SK-N-SH (cell line): ENCODE data around the gene ASIC2. TPM values are rescaled to one million over a fixed set of nuclear protein-coding genes. Genes with fewer than 3 reads are reported as not detected.
"Not testable (repeated sequence)": the region's sequence is repeated elsewhere in the genome, so short reads cannot be mapped to it uniquely, and the experiment has no call there.

Experiments
- CTCF ChIA-PET: fragments of 300-600, 350-600 bp; formaldehyde crosslinking; extraction: SDS; loops from one replicate; lab custom pipeline; 2021; lab: Yijun Ruan, JAX
- POLR2A ChIA-PET: fragments of 350-600 bp; sonication (Branson Sonifier 250); formaldehyde crosslinking; extraction: SDS; loops from one replicate; lab custom pipeline; 2020; ENCODE audit warnings: antibody characterized with exemption, inconsistent platforms; lab: Yijun Ruan, JAX
- DNase-seq: peaks from one replicate; pipeline ENCODE4 v3.0.0; 2012
- H2AFZ ChIP-seq: fragments of 200-600 bp; sonication (generic); 2 replicates; pipeline ENCODE4 v1.8.1; 2016; ENCODE audit warnings: antibody characterized with exemption, mild to moderate bottlenecking, low read depth
- H3F3A ChIP-seq: fragments of 200-600 bp; sonication (generic); replicated peaks from 2 replicates; pipeline ENCODE3; 2016; ENCODE audit warnings: antibody characterized with exemption, mild to moderate bottlenecking; ENCODE audit not compliant: insufficient read depth
- H3K27ac ChIP-seq, 2 experiments: fragments of 200-500 bp in 1 of 2; fragments of 200-600 bp in 1 of 2; sonication (Bioruptor generic) in 1 of 2; sonication (generic), shearing (Covaris generic) in 1 of 2; 2 replicates each; pipeline versions ENCODE4 v1.5.1 to v1.6.1; 2014 to 2016; ENCODE audit warnings: low read depth in 2 of 2, inconsistent platforms in 1 of 2, low read length in 1 of 2, mild to moderate bottlenecking in 1 of 2, mixed read lengths in 1 of 2
- H3K27me3 ChIP-seq: fragments of 200-600 bp; sonication (generic), shearing (Covaris generic); 2 replicates; pipeline ENCODE4 v1.6.1; 2016; ENCODE audit warnings: mixed run types; ENCODE audit not compliant: insufficient read depth
- H3K36me3 ChIP-seq, 2 experiments: fragments of 200-500 bp in 1 of 2; fragments of 200-600 bp in 1 of 2; sonication (Bioruptor generic) in 1 of 2; sonication (generic) in 1 of 2; replicated peaks in 1 of 2; 2 replicates each; pipeline versions ENCODE3 to v1.5.1; 2014 to 2016; ENCODE audit warnings: low read length in 1 of 2, mild to moderate bottlenecking in 1 of 2; ENCODE audit not compliant: insufficient read depth in 2 of 2, control insufficient read depth in 1 of 2
- H3K4me1 ChIP-seq, 2 experiments: fragments of 200-500 bp in 1 of 2; fragments of 200-600 bp in 1 of 2; sonication (Bioruptor generic) in 1 of 2; sonication (generic), shearing (Covaris generic) in 1 of 2; 2 replicates each; pipeline versions ENCODE4 v1.5.1 to v1.6.1; 2014 to 2016; ENCODE audit warnings: low read depth in 1 of 2, low read length in 1 of 2, mixed run types in 1 of 2; ENCODE audit not compliant: insufficient read depth in 2 of 2, control insufficient read depth in 1 of 2
- H3K4me2 ChIP-seq: fragments of 200-600 bp; sonication (generic), shearing (Covaris generic); 2 replicates; pipeline ENCODE4 v1.6.1; 2017; ENCODE audit warnings: mixed run types
- H3K4me3 ChIP-seq, 2 experiments: fragments of 200-500 bp in 1 of 2; fragments of 200-600 bp in 1 of 2; sonication (Bioruptor generic) in 1 of 2; sonication (generic), shearing (Covaris generic) in 1 of 2; 2 replicates each; pipeline versions ENCODE4 v1.5.1 to v1.8.1; 2014 to 2016; ENCODE audit warnings: low read depth in 2 of 2, inconsistent platforms in 1 of 2, low read length in 1 of 2, mild to moderate bottlenecking in 1 of 2, mixed read lengths in 1 of 2, moderate library complexity in 1 of 2
- H3K79me2 ChIP-seq: fragments of 200-600 bp; sonication (generic); 2 replicates; pipeline ENCODE4 v1.8.1; 2017; ENCODE audit warnings: mild to moderate bottlenecking; ENCODE audit not compliant: insufficient read depth
- H3K9ac ChIP-seq: fragments of 200-600 bp; sonication (generic); 2 replicates; pipeline ENCODE4 v1.6.1; 2017; ENCODE audit warnings: mixed run types
- H3K9me2 ChIP-seq: fragments of 200-600 bp; sonication (generic); 2 replicates; pipeline ENCODE4 v1.6.1; 2017; ENCODE audit warnings: mixed run types
- H3K9me3 ChIP-seq: fragments of 200-600 bp; sonication (generic); 2 replicates; pipeline ENCODE4 v1.6.1; 2017; ENCODE audit warnings: mixed run types, mild to moderate bottlenecking, moderate library complexity
- H4K20me1 ChIP-seq: fragments of 200-600 bp; sonication (generic); 2 replicates; pipeline ENCODE4 v1.6.1; 2017; ENCODE audit warnings: mild to moderate bottlenecking, mixed run types; ENCODE audit not compliant: insufficient read depth
- CHD2 ChIP-seq: fragments of 150-350 bp; IDR thresholded peaks from 2 replicates; pipeline ENCODE4 v1.6.1; 2018; ENCODE audit warnings: low read length; ENCODE audit not compliant: partially characterized antibody
- EP300 ChIP-seq, 2 experiments: IDR thresholded peaks; 2 replicates each; pipeline versions ENCODE4 v1.4.0 to v1.6.1; 2012; ENCODE audit warnings: borderline replicate concordance in 1 of 2, low read depth in 1 of 2, low read length in 1 of 2
- FOSL2 ChIP-seq: IDR thresholded peaks from 2 replicates; pipeline ENCODE4 v1.4.0; 2012; ENCODE audit warnings: low read depth, mild to moderate bottlenecking, moderate library complexity, borderline replicate concordance
- GABPA ChIP-seq: IDR thresholded peaks from 2 replicates; pipeline ENCODE4 v1.4.0; 2012; ENCODE audit warnings: low read depth, mild to moderate bottlenecking
- JUND ChIP-seq: IDR thresholded peaks from 2 replicates; pipeline ENCODE4 v1.4.0; 2012
- MAX ChIP-seq: IDR thresholded peaks from 2 replicates; pipeline ENCODE4 v1.4.0; 2012; ENCODE audit warnings: low read depth
- NRF1 ChIP-seq: IDR thresholded peaks from 2 replicates; pipeline ENCODE4 v1.6.1; 2012; ENCODE audit warnings: low read depth, mild to moderate bottlenecking, low read length
- RCOR1 ChIP-seq: fragments of 150-350 bp; IDR thresholded peaks from 2 replicates; pipeline ENCODE4 v1.6.1; 2017; ENCODE audit warnings: antibody characterized with exemption, low read length
- TCF12 ChIP-seq: IDR thresholded peaks from 2 replicates; pipeline ENCODE4 v1.4.0; 2012
- ZBTB33 ChIP-seq: IDR thresholded peaks from 2 replicates; pipeline ENCODE4 v1.4.0; 2012; ENCODE audit warnings: low read depth, borderline replicate concordance
- whole genome bisulfite sequencing: methylation state at CpG from one replicate; pipeline ENCODE4 v1.1.6; 2017; ENCODE audit warnings: low lambda C conversion rate; 5-methylcytosine and 5-hydroxymethylcytosine counted together
- polyA plus RNA-seq, 3 experiments: library from polyadenylated mRNA; depleted of rRNA; stranded (reverse); fragments of >200 nt; gene quantifications; 2 replicates each; pipeline ENCODE4 v1.2.3, GENCODE V29; 2012
- TF ChIP-seq, protein P1 (sequence below): fragments of 200-600 bp; sonication (generic); IDR thresholded peaks from 2 replicates; pipeline ENCODE4 v1.6.1; 2017; ENCODE audit warnings: antibody characterized with exemption, mild to moderate bottlenecking, moderate library complexity

Gene ASIC2
- polyA plus RNA-seq, 1 of the 3 experiments (the other 2 are of a cell fraction) = 0.08 TPM

GRCh38 chr17:32985050-32985756 is 307.9 kb downstream of the ASIC2 start:
- ChIA-PET CTCF (interaction anchor here (1.3 to 2.1 kb wide), 2 partner anchors 13 to 49 kb away, joined by 3 to 21 read pairs; no protein-coding TSS in a partner anchor), POLR2A (no interaction called here)
- no peak overlapping the region for H3K9ac ChIP-seq
- H3K4me2 ChIP-seq = no peak overlapping the region
- H3K27ac ChIP-seq = no peak overlapping the region
- no peak for TF ChIP-seq MAX
- no peak for TF ChIP-seq RCOR1
- TF ChIP-seq FOSL2 = no peak
- TF ChIP-seq TCF12 = no peak
- no peak for TF ChIP-seq JUND
- no peak for TF ChIP-seq GABPA
- no peak for TF ChIP-seq CHD2
- TF ChIP-seq NRF1 = no peak
- no peak for TF ChIP-seq EP300 (IDR thresholded peaks at IDR 0.05; ENCODE audit: borderline replicate concordance in 1 of 2, low read depth in 1 of 2, low read length in 1 of 2)
- TF ChIP-seq, protein P1, sequence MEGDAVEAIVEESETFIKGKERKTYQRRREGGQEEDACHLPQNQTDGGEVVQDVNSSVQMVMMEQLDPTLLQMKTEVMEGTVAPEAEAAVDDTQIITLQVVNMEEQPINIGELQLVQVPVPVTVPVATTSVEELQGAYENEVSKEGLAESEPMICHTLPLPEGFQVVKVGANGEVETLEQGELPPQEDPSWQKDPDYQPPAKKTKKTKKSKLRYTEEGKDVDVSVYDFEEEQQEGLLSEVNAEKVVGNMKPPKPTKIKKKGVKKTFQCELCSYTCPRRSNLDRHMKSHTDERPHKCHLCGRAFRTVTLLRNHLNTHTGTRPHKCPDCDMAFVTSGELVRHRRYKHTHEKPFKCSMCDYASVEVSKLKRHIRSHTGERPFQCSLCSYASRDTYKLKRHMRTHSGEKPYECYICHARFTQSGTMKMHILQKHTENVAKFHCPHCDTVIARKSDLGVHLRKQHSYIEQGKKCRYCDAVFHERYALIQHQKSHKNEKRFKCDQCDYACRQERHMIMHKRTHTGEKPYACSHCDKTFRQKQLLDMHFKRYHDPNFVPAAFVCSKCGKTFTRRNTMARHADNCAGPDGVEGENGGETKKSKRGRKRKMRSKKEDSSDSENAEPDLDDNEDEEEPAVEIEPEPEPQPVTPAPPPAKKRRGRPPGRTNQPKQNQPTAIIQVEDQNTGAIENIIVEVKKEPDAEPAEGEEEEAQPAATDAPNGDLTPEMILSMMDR = no peak
- no peak for TF ChIP-seq ZBTB33
- H3K4me1 ChIP-seq = no peaks in the 10 kb centered on the region
- no peaks in the 10 kb centered on the region for H3K36me3 ChIP-seq
- WGBS = 17% methylated on average over 4 of the region's 4 CpGs
- H3K79me2 ChIP-seq = no peaks in the 10 kb centered on the region
- no peaks in the 10 kb centered on the region for H3K27me3 ChIP-seq
- no peaks in the 10 kb centered on the region for H4K20me1 ChIP-seq
- no peaks in the 10 kb centered on the region for H3K9me3 ChIP-seq
- no peaks in the 10 kb centered on the region for H3F3A ChIP-seq
- H3K9me2 ChIP-seq = no peaks in the 10 kb centered on the region
- no peak overlapping the region for H2AFZ ChIP-seq
- no peak overlapping the region for H3K4me3 ChIP-seq
- DNase-seq = no peak

DNA sequence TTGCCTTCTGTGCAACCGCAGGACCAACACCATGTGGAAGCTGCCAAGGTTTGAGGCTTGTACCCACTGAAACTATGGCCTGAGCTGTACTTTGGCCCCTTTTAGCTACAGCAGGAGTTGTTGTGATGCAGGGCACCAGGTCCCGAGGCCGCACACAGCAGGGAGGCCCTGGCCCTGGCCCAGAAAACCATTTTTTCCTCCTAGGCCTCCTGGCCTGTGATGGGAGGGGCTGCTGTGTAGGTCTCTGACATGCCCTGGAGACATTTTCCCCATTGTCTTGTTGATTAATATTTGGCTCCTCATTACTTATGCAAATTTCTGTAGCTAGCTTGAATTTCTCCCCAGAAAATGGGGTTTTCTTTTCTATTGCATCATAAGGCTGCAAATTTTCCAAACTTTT is 311.5 kb downstream of the ASIC2 start:
- H3K36me3 ChIP-seq, H3K9ac ChIP-seq, H3K9me2 ChIP-seq, H3K27me3 ChIP-seq, H3F3A ChIP-seq, H3K4me1 ChIP-seq, DNase-seq, H3K79me2 ChIP-seq, H4K20me1 ChIP-seq, H3K4me2 ChIP-seq, H3K4me3 ChIP-seq, H3K9me3 ChIP-seq, H2AFZ ChIP-seq, POLR2A ChIA-PET, H3K27ac ChIP-seq: not testable (repeated sequence)
- CTCF ChIA-PET = interaction anchor here (1.2 to 1.3 kb wide), 2 partner anchors 17 to 18 kb away, joined by 3 to 5 read pairs; no protein-coding TSS in a partner anchor
- WGBS = 52% methylated on average over 3 of the region's 3 CpGs
